K562 (cell line): Measurements from ENCODE around the gene RABGAP1L. TPM values are rescaled to one million over a fixed set of nuclear protein-coding genes. Genes with fewer than 3 reads are reported as not detected.

ENCODE experiments used
- ATAC-seq: fragments of 200-7000 bp; cut with Tn5 transposase; 3 replicates; pipeline ENCODE4 v1.9.1; 2020; ENCODE audit warnings: moderate library complexity
- BruUV-seq: library from RNA; stranded (reverse); fragments of 400-500 nt; replicated peaks from 2 replicates; lab custom pipeline; 2021; lab: Mats Ljungman, UMichigan
- CTCF ChIA-PET: fragments of 300-600 bp; formaldehyde crosslinking; extraction: SDS; loops from one replicate; lab custom pipeline; 2021; ENCODE audit warnings: low intra/inter-chr PET ratio; lab: Yijun Ruan, JAX
- POLR2A ChIA-PET: fragments of 300-600, 350-650 bp; sonication (Branson Sonifier 250); formaldehyde crosslinking; extraction: SDS; loops from one replicate; lab custom pipeline; 2021; ENCODE audit warnings: antibody characterized with exemption, inconsistent platforms; lab: Yijun Ruan, JAX
- DNase-seq, 4 experiments: peaks; one replicate each; pipeline versions ENCODE4 v3.0.0 to v3.0.0-alpha.2; 2011 to 2018; ENCODE audit warnings: low spot score in 3 of 4, mixed read lengths in 3 of 4; ENCODE audit errors: extremely low read depth in 1 of 4
- FAIRE-seq: peaks from 2 replicates; lab custom pipeline; 2011; peaks lifted over from hg19 to GRCh38; lab: Jason Lieb, UNC
- H2AFZ ChIP-seq: 2 replicates; pipeline ENCODE4 v1.6.0; 2011; ENCODE audit warnings: low read depth, low read length, control low read depth, inconsistent platforms
- H3K27ac ChIP-seq: fragments of 200-600 bp; 3 replicates; pipeline ENCODE4 v1.8.0; 2011; ENCODE audit warnings: low read depth, mild to moderate bottlenecking, control low read depth, inconsistent platforms, low read length, moderate library complexity, mixed read lengths; ENCODE audit errors: extremely low read depth
- H3K27me3 ChIP-seq, 2 experiments: fragments of 300-600 bp in 1 of 2; 2 replicates in 1 of 2; 3 replicates in 1 of 2; pipeline versions ENCODE4 v1.6.0 to v1.8.0; 2011; ENCODE audit warnings: inconsistent platforms in 2 of 2, low read length in 2 of 2, mild to moderate bottlenecking in 1 of 2, mixed read lengths in 1 of 2, moderate library complexity in 1 of 2; ENCODE audit not compliant: control insufficient read depth in 2 of 2, insufficient read depth in 2 of 2
- H3K36me3 ChIP-seq: fragments of 300-600 bp; 3 replicates; pipeline ENCODE4 v1.8.0; 2011; ENCODE audit warnings: mild to moderate bottlenecking, low read length, inconsistent platforms; ENCODE audit not compliant: control insufficient read depth, insufficient read depth
- H3K4me1 ChIP-seq, 2 experiments: fragments of 200-600 bp in 1 of 2; replicated peaks in 1 of 2; 2 replicates in 1 of 2; 3 replicates in 1 of 2; pipeline versions ENCODE4 v1.5.1 to v1.8.0; 2011; ENCODE audit warnings: inconsistent platforms in 2 of 2, low read length in 2 of 2, mild to moderate bottlenecking in 1 of 2, mixed read lengths in 1 of 2, moderate library complexity in 1 of 2; ENCODE audit not compliant: control insufficient read depth in 2 of 2, insufficient read depth in 2 of 2
- H3K4me2 ChIP-seq: 2 replicates; pipeline ENCODE4 v1.6.1; 2011; ENCODE audit warnings: low read length, control low read depth, inconsistent platforms, mixed read lengths; ENCODE audit not compliant: insufficient read depth
- H3K4me3 ChIP-seq: fragments of 200-600 bp; sonication (generic), shearing (Covaris generic); 2 replicates; pipeline ENCODE4 v1.5.1; 2016; ENCODE audit warnings: control low read depth, inconsistent platforms
- H3K79me2 ChIP-seq: fragments of 200-600 bp; 3 replicates; pipeline ENCODE4 v1.8.0; 2011; ENCODE audit warnings: low read length, inconsistent platforms; ENCODE audit not compliant: control insufficient read depth, insufficient read depth
- H3K9ac ChIP-seq, 2 experiments: 2 replicates each; pipeline versions ENCODE4 v1.6.0 to v1.6.1; 2011; ENCODE audit warnings: low read depth in 2 of 2, low read length in 2 of 2, control low read depth in 1 of 2, inconsistent platforms in 1 of 2, mild to moderate bottlenecking in 1 of 2, mixed read lengths in 1 of 2; ENCODE audit not compliant: insufficient read depth in 1 of 2
- H3K9me1 ChIP-seq: one replicate; pipeline ENCODE4 v1.6.0; 2011; ENCODE audit warnings: inconsistent platforms, mild to moderate bottlenecking, low read length, moderate library complexity; ENCODE audit not compliant: control insufficient read depth, insufficient read depth
- H3K9me3 ChIP-seq: replicated peaks from 2 replicates; pipeline ENCODE4 v1.5.1; 2011; ENCODE audit warnings: low read depth, low read length, inconsistent platforms; ENCODE audit not compliant: control insufficient read depth, insufficient read depth
- H4K20me1 ChIP-seq: replicated peaks from 2 replicates; pipeline ENCODE4 v1.6.1; 2011; ENCODE audit warnings: low read length, inconsistent platforms, mixed read lengths; ENCODE audit not compliant: control insufficient read depth, insufficient read depth
- BRF1 ChIP-seq: IDR thresholded peaks from 3 replicates; pipeline ENCODE4 v1.6.1; 2011; ENCODE audit warnings: borderline replicate concordance, mild to moderate bottlenecking; ENCODE audit not compliant: insufficient read length; ENCODE audit errors: extremely low read depth
- CBX1 ChIP-seq: sonication (generic); IDR thresholded peaks from 2 replicates; pipeline ENCODE4 v1.6.1; 2016; ENCODE audit warnings: antibody characterized with exemption, low read depth, mild to moderate bottlenecking
- CTBP1 ChIP-seq: fragments of 450-650 bp; IDR thresholded peaks from 2 replicates; pipeline ENCODE4 v1.6.1; 2016; ENCODE audit warnings: borderline replicate concordance
- EP300 ChIP-seq: IDR thresholded peaks from 2 replicates; pipeline ENCODE4 v1.6.1; 2012; ENCODE audit warnings: low read length, improper control_type of control experiment
- FOS ChIP-seq: IDR thresholded peaks from 3 replicates; pipeline ENCODE4 v1.6.1; 2011; ENCODE audit not compliant: insufficient read length; ENCODE audit errors: extremely low read depth
- FOXJ2 ChIP-seq: fragments of 200-800 bp; sonication (Bioruptor generic); IDR thresholded peaks from 2 replicates; pipeline ENCODE4 v1.6.1; 2016; ENCODE audit warnings: missing genetic modification characterization, missing compliant biosample characterization
- GABPB2 ChIP-seq: fragments of 250-450 bp; sonication (Bioruptor Pico); conservative IDR thresholded peaks from 2 replicates; pipeline ENCODE4 v1.5.1; 2021; ENCODE audit warnings: mild to moderate bottlenecking
- HOXB6 ChIP-seq: fragments of 250-450 bp; sonication (Bioruptor Pico); IDR thresholded peaks from 2 replicates; pipeline ENCODE4 v1.5.1; 2022; ENCODE audit warnings: mild to moderate bottlenecking, borderline replicate concordance
- JUN ChIP-seq, 2 experiments: sonication (generic) in 1 of 2; formaldehyde crosslinking in 1 of 2; IDR thresholded peaks; 2 replicates each; pipeline versions ENCODE4 v1.6.1 to v1.8.0; 2012 to 2022; ENCODE audit warnings: borderline replicate concordance in 2 of 2, mild to moderate bottlenecking in 2 of 2, improper control_type of control experiment in 1 of 2, low read depth in 1 of 2, low read length in 1 of 2, missing genetic modification reagents in 1 of 2
- JUND ChIP-seq, 2 experiments: IDR thresholded peaks; 2 replicates in 1 of 2; 3 replicates in 1 of 2; pipeline ENCODE4 v1.6.1; 2011; ENCODE audit warnings: borderline replicate concordance in 2 of 2, low read depth in 2 of 2, low read length in 2 of 2, improper control_type of control experiment in 1 of 2, missing biosample characterization in 1 of 2, missing genetic modification characterization in 1 of 2, missing genetic modification reagents in 1 of 2
- LEF1 ChIP-seq: fragments of 450-650 bp; IDR thresholded peaks from 2 replicates; pipeline ENCODE4 v1.6.1; 2016; ENCODE audit warnings: mild to moderate bottlenecking
- MTA2 ChIP-seq: fragments of 450-650 bp; IDR thresholded peaks from 2 replicates; pipeline ENCODE4 v1.6.1; 2016; ENCODE audit warnings: low read depth
- NFE2 ChIP-seq: IDR thresholded peaks from 2 replicates; pipeline ENCODE4 v1.6.1; 2014; ENCODE audit warnings: antibody characterized with exemption, low read depth
- POLR2A ChIP-seq: fragments of 450-650 bp; conservative IDR thresholded peaks from 2 replicates; pipeline ENCODE4 v1.6.1; 2016
- POLR2AphosphoS5 ChIP-seq: IDR thresholded peaks from 2 replicates; pipeline ENCODE4 v1.6.1; 2011; ENCODE audit warnings: mild to moderate bottlenecking, low read depth, low read length, moderate library complexity; ENCODE audit not compliant: control insufficient read depth, insufficient read depth
- SRSF9 ChIP-seq: fragments of 200-400 bp; formaldehyde crosslinking; IDR thresholded peaks from 2 replicates; pipeline ENCODE4 v1.6.1; 2017; ENCODE audit warnings: low read depth, low read length, borderline replicate concordance
- TBP ChIP-seq: optimal IDR thresholded peaks from 2 replicates; pipeline ENCODE3; 2011; ENCODE audit warnings: low read depth, low read length, improper control_type of control experiment
- TCF3 ChIP-seq: sonication (generic); formaldehyde crosslinking; IDR thresholded peaks from 2 replicates; pipeline ENCODE4 v1.4.0; 2020; ENCODE audit warnings: mild to moderate bottlenecking, missing genetic modification reagents
- ZNF436 ChIP-seq: fragments of 250-450, 450-650 bp; sonication (Bioruptor Pico); formaldehyde crosslinking; IDR thresholded peaks from 2 replicates; pipeline ENCODE4 v1.7.0; 2020; ENCODE audit warnings: mild to moderate bottlenecking
- ZNF75A ChIP-seq: fragments of 450-650 bp; formaldehyde crosslinking; IDR thresholded peaks from 2 replicates; pipeline ENCODE4 v1.4.0; 2020; ENCODE audit warnings: mild to moderate bottlenecking
- WGBS: fragments of 100-300 bp; shearing (Covaris generic); methylation state at CpG from one replicate; pipeline ENCODE4 v1.1.6; 2016; ENCODE audit warnings: low coverage, mixed read lengths; ENCODE audit not compliant: insufficient coverage; ENCODE audit errors: missing lambda C conversion rate; 5-methylcytosine and 5-hydroxymethylcytosine counted together
- in situ Hi-C: fragments of 300-500 bp; cut with MboI; formaldehyde crosslinking; loops from 4 replicates; pipeline ENCODE4 v1.15.0; 2018; ENCODE audit warnings: inconsistent platforms, mixed read lengths
- intact Hi-C: fragments of 100-400 bp; cut with micrococcal nuclease; formaldehyde crosslinking; loops from 2 replicates; pipeline ENCODE4 v1.14.2; 2022
- polyA plus RNA-seq, 8 experiments: library from polyadenylated mRNA; depleted of rRNA in 4 of 8; stranded (reverse) in 5 of 8; unstranded in 3 of 8; fragments of >200 nt; fragmentation: Nextera tagmentation in 2 of 8; fragmentation: Illumina TruSeq in 1 of 8; extraction: Ambion mirVana in 2 of 8; extraction: Trizol in 1 of 8; gene quantifications; 2 replicates each; pipeline versions ENCODE4 v1.2.1 to v1.2.3, GENCODE V29; 2011 to 2014; ENCODE audit warnings: inconsistent platforms in 1 of 8, missing spikeins in 1 of 8
- total RNA-seq, 7 experiments: library from RNA; depleted of rRNA in 6 of 7; stranded (reverse); fragments of >200 nt in 6 of 7; fragmentation: Illumina TruSeq in 2 of 7; extraction: Trizol in 2 of 7; gene quantifications; 2 replicates each; pipeline versions ENCODE4 v1.2.1 to v1.2.3, GENCODE V29; 2011 to 2021; ENCODE audit warnings: low replicate concordance in 1 of 7
- TF ChIP-seq, protein P1 (sequence below), 2 experiments: fragments of 250-450 bp in 1 of 2; fragments of 450-650 bp in 1 of 2; sonication (Bioruptor Pico) in 1 of 2; IDR thresholded peaks; 2 replicates each; pipeline versions ENCODE4 v1.6.1 to v1.8.0; 2016 to 2021; ENCODE audit warnings: mild to moderate bottlenecking in 2 of 2, moderate library complexity in 2 of 2, missing compliant biosample characterization in 1 of 2, missing genetic modification characterization in 1 of 2

The RABGAP1L gene
- total and polyA plus RNA-seq, 9 of the 15 experiments (the other 6 are each of a cell fraction or from before 2014, with no cell fraction given): 16.5 to 44.9 (median 26.7) TPM

DNA sequence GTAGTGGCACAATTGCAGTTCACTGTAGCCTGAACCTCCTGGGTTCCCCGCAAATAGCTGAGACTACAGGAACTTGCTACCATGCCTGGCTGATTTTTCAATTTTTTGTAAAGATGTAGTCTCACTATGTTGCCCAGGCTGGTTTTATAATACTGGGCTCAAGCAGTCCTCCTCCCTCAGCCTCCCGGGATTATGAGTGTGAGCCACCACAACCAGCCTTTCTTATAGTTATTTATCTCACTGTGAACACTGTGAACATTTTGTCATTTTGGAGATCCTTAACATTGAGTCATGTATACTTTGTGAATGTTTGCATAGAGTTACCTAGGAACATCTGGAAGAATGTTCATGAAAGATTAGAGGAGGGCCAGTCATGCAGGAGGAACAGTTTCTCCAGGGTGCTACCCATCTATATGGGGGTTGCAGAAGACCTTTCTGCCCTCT, 713.3 kb downstream of the RABGAP1L start:
- Histone ChIP-seq H3K27me3 (no peaks in the 10 kb centered on the region), H3K4me3 (no peak overlapping the region), H3K79me2 (peaks cover 5% of the 10 kb centered on the region; the same call in 2 of the 3 replicates), H3K4me1 (peaks cover 7 to 16% of the 10 kb centered on the region in 2 experiments; a peak in 4 of 5 replicates), H3K4me2 (no peak overlapping the region), H3K36me3 (no peaks in the 10 kb centered on the region), H3K9me1 (no peaks in the 10 kb centered on the region), H3K9ac (no peak overlapping the region), H4K20me1 (no peaks in the 10 kb centered on the region), H2AFZ (no peak overlapping the region), H3K9me3 (no peaks in the 10 kb centered on the region), H3K27ac (peak overlapping the region; percentile 22; the same call in 1 of the 3 replicates)
- CTCF ChIA-PET: no interaction called here
- POLR2A ChIA-PET: interaction anchor here (0.6 to 1.2 kb wide), 3 partner anchors 59 to 580 kb away, joined by 3 read pairs; no protein-coding TSS in a partner anchor
- ATAC-seq: peak; percentile 75
- intact Hi-C loops (no loop called here), in situ Hi-C loops (no loop called here)
- DNase-seq: peak in 3 of 4 experiments; percentile 19 to 78 (median 78)
- 25% methylated on average over 2 of the region's 2 CpGs for WGBS
- peak; percentile 79 for FAIRE-seq
- BruUV-seq: no TSS peak
- TF ChIP-seq SRSF9 (no peak), JUND (IDR thresholded peaks at IDR 0.05; ENCODE audit: borderline replicate concordance, low read depth, low read length) (peak; percentile 62; the same call in 1 of the 2 replicates), JUND (tag; IDR thresholded peaks at IDR 0.05; ENCODE audit: borderline replicate concordance, low read depth, low read length) (no peak; the same call in 2 of the 3 replicates), EP300 (peak; percentile 85), POLR2AphosphoS5 (peak; percentile 76), ZNF436 (CRISPR knock-in tag) (no peak), HOXB6 (CRISPR knock-in tag) (no peak), TCF3 (CRISPR knock-in tag) (peak; percentile 95), CTBP1 (peak; percentile 57; the same call in 1 of the 2 replicates), POLR2A (no peak), LEF1 (peak; percentile 39; the same call in 1 of the 2 replicates), FOXJ2 (tag) (peak; percentile 70; the same call in 1 of the 2 replicates), TBP (peak; percentile 22), CBX1 (no peak), MTA2 (peak; percentile 87), FOS (peak; percentile 6), BRF1 (no peak), GABPB2 (CRISPR knock-in tag) (no peak), ZNF75A (CRISPR knock-in tag) (no peak), NFE2 (peak; percentile 55), JUN (IDR thresholded peaks at IDR 0.05; ENCODE audit: borderline replicate concordance, low read depth, low read length) (peak; percentile 45; the same call in 1 of the 2 replicates), JUN (CRISPR knock-in tag; IDR thresholded peaks at IDR 0.05; ENCODE audit: borderline replicate concordance) (no peak)
- TF ChIP-seq, protein P1, sequence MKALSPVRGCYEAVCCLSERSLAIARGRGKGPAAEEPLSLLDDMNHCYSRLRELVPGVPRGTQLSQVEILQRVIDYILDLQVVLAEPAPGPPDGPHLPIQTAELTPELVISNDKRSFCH (CRISPR knock-in tag; IDR thresholded peaks at IDR 0.05): no peak
- TF ChIP-seq, protein P1 (tag; IDR thresholded peaks at IDR 0.05): 0 out of 2 replicates have a peak, but pooled peaks have one; percentile 54
